HEK293T (cell line): ENCODE data around the gene CCND1.

Source experiments
- CTCF ChIA-PET: fragments of 350-600 bp; formaldehyde crosslinking; extraction: SDS; loops from one replicate; lab custom pipeline; 2021; ENCODE audit warnings: antibody characterized with exemption, inconsistent platforms; lab: Yijun Ruan, JAX
- POLR2A ChIA-PET: fragments of 350-600 bp; formaldehyde crosslinking; extraction: SDS; loops from one replicate; lab custom pipeline; 2020; ENCODE audit warnings: antibody characterized with exemption, inconsistent platforms; lab: Yijun Ruan, JAX
- DNase-seq: peaks from one replicate; pipeline ENCODE4 v3.0.0; 2012; ENCODE audit warnings: mixed read lengths; ENCODE audit errors: extremely low spot score
- ARNT ChIP-seq: fragments of 450-650 bp; IDR thresholded peaks from 2 replicates; pipeline ENCODE4 v1.6.1; 2017; ENCODE audit warnings: mild to moderate bottlenecking
- BHLHE40 ChIP-seq: fragments of 450-650 bp; IDR thresholded peaks from 2 replicates; pipeline ENCODE4 v1.6.1; 2016; ENCODE audit warnings: mild to moderate bottlenecking, moderate library complexity, borderline replicate concordance
- CTBP1 ChIP-seq: fragments of 450-650 bp; IDR thresholded peaks from 2 replicates; pipeline ENCODE4 v1.6.1; 2016; ENCODE audit warnings: borderline replicate concordance
- ELF4 ChIP-seq: fragments of 450-650 bp; IDR thresholded peaks from 2 replicates; pipeline ENCODE4 v1.6.1; 2017; ENCODE audit warnings: antibody characterized with exemption
- FOXA1 ChIP-seq: fragments of 450-650 bp; IDR thresholded peaks from 2 replicates; pipeline ENCODE4 v1.6.1; 2016; ENCODE audit warnings: mild to moderate bottlenecking
- FOXK2 ChIP-seq: fragments of 450-650 bp; IDR thresholded peaks from 2 replicates; pipeline ENCODE4 v1.6.1; 2016; ENCODE audit warnings: mild to moderate bottlenecking
- FOXM1 ChIP-seq: fragments of 450-650 bp; IDR thresholded peaks from 2 replicates; pipeline ENCODE4 v1.6.1; 2017; ENCODE audit warnings: mild to moderate bottlenecking, borderline replicate concordance
- HDGF ChIP-seq: fragments of 450-650 bp; IDR thresholded peaks from 2 replicates; pipeline ENCODE4 v1.6.1; 2017; ENCODE audit warnings: antibody characterized with exemption, borderline replicate concordance
- L3MBTL2 ChIP-seq: fragments of 450-650 bp; conservative IDR thresholded peaks from 2 replicates; pipeline ENCODE4 v1.6.1; 2016; ENCODE audit warnings: mild to moderate bottlenecking
- LEF1 ChIP-seq: fragments of 450-650 bp; IDR thresholded peaks from 2 replicates; pipeline ENCODE4 v1.6.1; 2017; ENCODE audit warnings: mild to moderate bottlenecking, borderline replicate concordance
- NFRKB ChIP-seq: fragments of 450-650 bp; IDR thresholded peaks from 2 replicates; pipeline ENCODE4 v1.6.1; 2016; ENCODE audit warnings: mild to moderate bottlenecking, moderate library complexity
- PKNOX1 ChIP-seq: fragments of 450-650 bp; IDR thresholded peaks from 2 replicates; pipeline ENCODE4 v1.6.1; 2016
- SP1 ChIP-seq: fragments of 450-650 bp; IDR thresholded peaks from 2 replicates; pipeline ENCODE4 v1.6.1; 2017
- SUZ12 ChIP-seq: fragments of 450-650 bp; IDR thresholded peaks from 2 replicates; pipeline ENCODE4 v1.6.1; 2016; ENCODE audit warnings: mild to moderate bottlenecking
- TARDBP ChIP-seq: fragments of 450-650 bp; IDR thresholded peaks from 2 replicates; pipeline ENCODE4 v1.6.1; 2016
- ZNF384 ChIP-seq: fragments of 450-650 bp; IDR thresholded peaks from 2 replicates; pipeline ENCODE4 v1.6.1; 2016

CCND1 gene

GRCh38 chr11:69624293-69624692 is 16.7 kb upstream of the CCND1 start:
- ChIA-PET CTCF (no interaction called here), POLR2A (no interaction called here)
- TF ChIP-seq BHLHE40 (no peak), FOXM1 (no peak), LEF1 (no peak), FOXA1 (no peak)
- no peak for DNase-seq

- POLR2A ChIA-PET: no interaction called here
- no peak for DNase-seq
Measured at GRCh38 chr11:69625476-69625875, 15.5 kb upstream of the CCND1 start.

GRCh38 chr11:69627551-69627950 is 13.4 kb upstream of the CCND1 start:
- TF ChIP-seq CTBP1: no peak
- TF ChIP-seq BHLHE40: no peak
- TF ChIP-seq NFRKB: no peak
- TF ChIP-seq SUZ12: no peak
- no peak for TF ChIP-seq LEF1
- TF ChIP-seq FOXA1: no peak
- TF ChIP-seq ZNF384: no peak
- no peak for TF ChIP-seq FOXK2
- no peak for TF ChIP-seq HDGF
- TF ChIP-seq PKNOX1: no peak
- no peak for TF ChIP-seq ELF4
- no peak for TF ChIP-seq ARNT
- no peak for TF ChIP-seq FOXM1
- no peak for TF ChIP-seq TARDBP
- no peak for TF ChIP-seq L3MBTL2
- TF ChIP-seq SP1: no peak
- no peak for DNase-seq
- CTCF ChIA-PET: no interaction called here
- POLR2A ChIA-PET: no interaction called here

More at GRCh38 chr11:69625476-69625875, 15.5 kb upstream of the CCND1 start:
- CTCF ChIA-PET: no interaction called here
- no peak for TF ChIP-seq SUZ12
- TF ChIP-seq ELF4: no peak
- no peak for TF ChIP-seq ARNT
- TF ChIP-seq FOXK2: no peak
- no peak for TF ChIP-seq FOXA1
- no peak for TF ChIP-seq TARDBP
- no peak for TF ChIP-seq SP1
- TF ChIP-seq HDGF: no peak
- TF ChIP-seq L3MBTL2: no peak
- TF ChIP-seq NFRKB: no peak
- no peak for TF ChIP-seq LEF1
- no peak for TF ChIP-seq BHLHE40
- TF ChIP-seq FOXM1: no peak
- no peak for TF ChIP-seq ZNF384
- TF ChIP-seq CTBP1: no peak
- no peak for TF ChIP-seq PKNOX1

GRCh38 chr11:69630017-69630416 is 10.9 kb upstream of the CCND1 start:
- TF ChIP-seq L3MBTL2 (no peak), LEF1 (no peak), FOXM1 (no peak)
- POLR2A ChIA-PET: no interaction called here
- CTCF ChIA-PET: no interaction called here
- DNase-seq: peak; percentile 27

GRCh38 chr11:69630424-69630823 is 10.5 kb upstream of the CCND1 start:
- TF ChIP-seq FOXM1: no peak
- TF ChIP-seq TARDBP: no peak
- TF ChIP-seq ZNF384: no peak
- TF ChIP-seq ELF4: no peak
- no peak for TF ChIP-seq HDGF
- TF ChIP-seq FOXK2: no peak
- TF ChIP-seq LEF1: no peak
- no peak for TF ChIP-seq L3MBTL2
- no peak for TF ChIP-seq SUZ12
- no peak for DNase-seq
- POLR2A ChIA-PET: no interaction called here
- CTCF ChIA-PET: no interaction called here

GRCh38 chr11:69632900-69633299 is 8.1 kb upstream of the CCND1 start:
- CTCF ChIA-PET: no interaction called here
- DNase-seq: no peak
- POLR2A ChIA-PET: no interaction called here
- TF ChIP-seq HDGF: no peak
- no peak for TF ChIP-seq ELF4
- TF ChIP-seq ZNF384: no peak
- TF ChIP-seq SP1: no peak
- TF ChIP-seq L3MBTL2: no peak
- no peak for TF ChIP-seq LEF1
- TF ChIP-seq CTBP1: no peak
- TF ChIP-seq TARDBP: no peak
- TF ChIP-seq ARNT: no peak
- TF ChIP-seq FOXA1: no peak
- no peak for TF ChIP-seq SUZ12
- TF ChIP-seq NFRKB: no peak
- TF ChIP-seq PKNOX1: no peak
- TF ChIP-seq FOXM1: no peak
- TF ChIP-seq BHLHE40: no peak
- no peak for TF ChIP-seq FOXK2

GRCh38 chr11:69634069-69634468 is 6.9 kb upstream of the CCND1 start:
- ChIA-PET POLR2A (no interaction called here), CTCF (no interaction called here)
- no peak for DNase-seq
- TF ChIP-seq NFRKB: no peak
- no peak for TF ChIP-seq FOXM1
- TF ChIP-seq ELF4: no peak
- no peak for TF ChIP-seq FOXK2
- no peak for TF ChIP-seq FOXA1
- TF ChIP-seq SUZ12: no peak
- no peak for TF ChIP-seq TARDBP
- no peak for TF ChIP-seq HDGF
- no peak for TF ChIP-seq LEF1
- TF ChIP-seq BHLHE40: no peak
- TF ChIP-seq SP1: no peak
- TF ChIP-seq ZNF384: no peak
- no peak for TF ChIP-seq PKNOX1
- no peak for TF ChIP-seq ARNT
- no peak for TF ChIP-seq CTBP1
- TF ChIP-seq L3MBTL2: no peak
